ENCODE data around the gene MCM8. TPM values are rescaled to one million over a fixed set of nuclear protein-coding genes. Genes with fewer than 3 reads are reported as not detected.

Gene MCM8
- polyA plus RNA-seq, 1 donor from 2014 or later = 5.1 TPM

DNA sequence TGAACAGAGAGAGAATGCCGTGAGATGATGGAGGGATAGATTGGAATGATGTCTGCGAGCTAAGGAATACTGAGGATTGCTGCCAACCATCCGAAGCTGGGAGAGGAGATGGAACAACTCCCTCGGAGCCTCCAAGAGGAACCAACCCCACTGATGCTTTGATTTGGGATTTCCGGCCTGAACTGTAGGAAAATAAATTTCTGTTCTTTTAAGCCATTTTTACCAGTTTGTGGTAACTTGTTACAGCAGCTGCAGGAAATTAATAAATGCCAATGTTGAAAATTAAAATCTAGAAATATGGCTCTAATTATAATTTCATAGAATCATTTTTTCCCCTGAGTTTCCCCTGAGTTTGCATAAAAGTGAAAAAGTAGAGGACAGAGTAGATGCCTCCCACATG lies 89.3 kb downstream of the MCM8 start:
- Histone ChIP-seq H3K4me2 (ENCODE audit: low read length) (no peak overlapping the region), H3F3A (ENCODE audit: insufficient read depth, low read length, poor library complexity, severe bottlenecking) (no peaks in the 10 kb centered on the region), H3K27me3 (ENCODE audit: insufficient read depth, low read depth, low read length) (no peaks in the 10 kb centered on the region), H2AFZ (ENCODE audit: low read depth, low read length) (no peak overlapping the region), H3K36me3 (ENCODE audit: insufficient read depth, low read length) (no peaks in the 10 kb centered on the region), H3K4me3 (ENCODE audit: low read length) (no peak overlapping the region), H3K9me3 (ENCODE audit: low read length) (no peaks in the 10 kb centered on the region), H3K79me2 (replicated peaks; ENCODE audit: insufficient read depth, low read length) (no peaks in the 10 kb centered on the region), H4K20me1 (ENCODE audit: insufficient read depth) (no peaks in the 10 kb centered on the region), H3K9me2 (ENCODE audit: insufficient read depth, low read length) (no peaks in the 10 kb centered on the region), H3K9ac (ENCODE audit: low read length) (no peak overlapping the region), H3K27ac (ENCODE audit: low read length) (no peak overlapping the region)
- TF ChIP-seq EZH2 (IDR thresholded peaks at IDR 0.05; ENCODE audit: borderline replicate concordance, insufficient read depth, low read length, poor library complexity, severe bottlenecking) (no peak), MXI1 (conservative IDR thresholded peaks at IDR 0.05; ENCODE audit: poor library complexity, severe bottlenecking) (no peak), EP300 (conservative IDR thresholded peaks at IDR 0.05; ENCODE audit: poor library complexity, severe bottlenecking) (no peak), POLR2AphosphoS5 (IDR thresholded peaks at IDR 0.05) (no peak), SMC3 (conservative IDR thresholded peaks at IDR 0.05; ENCODE audit: poor library complexity) (no peak), RAD21 (conservative IDR thresholded peaks at IDR 0.05) (no peak), TAF1 (IDR thresholded peaks at IDR 0.05; ENCODE audit: low read depth) (no peak), CTCF (IDR thresholded peaks at IDR 0.05; ENCODE audit: poor library complexity, severe bottlenecking) (no peak)
- TF ChIP-seq, protein P1, sequence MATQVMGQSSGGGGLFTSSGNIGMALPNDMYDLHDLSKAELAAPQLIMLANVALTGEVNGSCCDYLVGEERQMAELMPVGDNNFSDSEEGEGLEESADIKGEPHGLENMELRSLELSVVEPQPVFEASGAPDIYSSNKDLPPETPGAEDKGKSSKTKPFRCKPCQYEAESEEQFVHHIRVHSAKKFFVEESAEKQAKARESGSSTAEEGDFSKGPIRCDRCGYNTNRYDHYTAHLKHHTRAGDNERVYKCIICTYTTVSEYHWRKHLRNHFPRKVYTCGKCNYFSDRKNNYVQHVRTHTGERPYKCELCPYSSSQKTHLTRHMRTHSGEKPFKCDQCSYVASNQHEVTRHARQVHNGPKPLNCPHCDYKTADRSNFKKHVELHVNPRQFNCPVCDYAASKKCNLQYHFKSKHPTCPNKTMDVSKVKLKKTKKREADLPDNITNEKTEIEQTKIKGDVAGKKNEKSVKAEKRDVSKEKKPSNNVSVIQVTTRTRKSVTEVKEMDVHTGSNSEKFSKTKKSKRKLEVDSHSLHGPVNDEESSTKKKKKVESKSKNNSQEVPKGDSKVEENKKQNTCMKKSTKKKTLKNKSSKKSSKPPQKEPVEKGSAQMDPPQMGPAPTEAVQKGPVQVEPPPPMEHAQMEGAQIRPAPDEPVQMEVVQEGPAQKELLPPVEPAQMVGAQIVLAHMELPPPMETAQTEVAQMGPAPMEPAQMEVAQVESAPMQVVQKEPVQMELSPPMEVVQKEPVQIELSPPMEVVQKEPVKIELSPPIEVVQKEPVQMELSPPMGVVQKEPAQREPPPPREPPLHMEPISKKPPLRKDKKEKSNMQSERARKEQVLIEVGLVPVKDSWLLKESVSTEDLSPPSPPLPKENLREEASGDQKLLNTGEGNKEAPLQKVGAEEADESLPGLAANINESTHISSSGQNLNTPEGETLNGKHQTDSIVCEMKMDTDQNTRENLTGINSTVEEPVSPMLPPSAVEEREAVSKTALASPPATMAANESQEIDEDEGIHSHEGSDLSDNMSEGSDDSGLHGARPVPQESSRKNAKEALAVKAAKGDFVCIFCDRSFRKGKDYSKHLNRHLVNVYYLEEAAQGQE (IDR thresholded peaks at IDR 0.05; ENCODE audit: borderline replicate concordance) = no peak

GRCh38 chr20:6040540-6040939 lies 90.1 kb downstream of the MCM8 start:
- no peak for TF ChIP-seq MXI1 (conservative IDR thresholded peaks at IDR 0.05; ENCODE audit: poor library complexity, severe bottlenecking)
- no peak for TF ChIP-seq POLR2AphosphoS5 (IDR thresholded peaks at IDR 0.05)
- TF ChIP-seq CTCF (IDR thresholded peaks at IDR 0.05; ENCODE audit: poor library complexity, severe bottlenecking) = no peak
- TF ChIP-seq SMC3 (conservative IDR thresholded peaks at IDR 0.05; ENCODE audit: poor library complexity) = no peak
- no peak overlapping the region for H3K4me2 ChIP-seq (ENCODE audit: low read length)
- no peak overlapping the region for H3K4me3 ChIP-seq (ENCODE audit: low read length)
- H3K9ac ChIP-seq (ENCODE audit: low read length) = no peak overlapping the region
- H3K27me3 ChIP-seq (ENCODE audit: insufficient read depth, low read depth, low read length) = no peaks in the 10 kb centered on the region
- H4K20me1 ChIP-seq (ENCODE audit: insufficient read depth) = no peaks in the 10 kb centered on the region
- no peaks in the 10 kb centered on the region for H3K9me2 ChIP-seq (ENCODE audit: insufficient read depth, low read length)
- H2AFZ ChIP-seq (ENCODE audit: low read depth, low read length) = no peak overlapping the region
- H3F3A ChIP-seq (ENCODE audit: insufficient read depth, low read length, poor library complexity, severe bottlenecking) = no peaks in the 10 kb centered on the region
- H3K36me3 ChIP-seq (ENCODE audit: insufficient read depth, low read length) = no peaks in the 10 kb centered on the region
- H3K27ac ChIP-seq (ENCODE audit: low read length) = no peak overlapping the region
- no peaks in the 10 kb centered on the region for H3K79me2 ChIP-seq (replicated peaks; ENCODE audit: insufficient read depth, low read length)
- H3K9me3 ChIP-seq (ENCODE audit: low read length) = no peaks in the 10 kb centered on the region
